Neural cell (in vitro differentiated cells): ENCODE results near the gene PCDHGA5.

Experiments used
- POLR2AphosphoS5 ChIP-seq: IDR thresholded peaks from 2 replicates; pipeline ENCODE4 v1.6.1; 2012
- RAD21 ChIP-seq: fragments of 450-650 bp; conservative IDR thresholded peaks from 2 replicates; pipeline ENCODE4 v1.6.1; 2014; ENCODE audit warnings: antibody characterized with exemption, mild to moderate bottlenecking, moderate library complexity

DNA sequence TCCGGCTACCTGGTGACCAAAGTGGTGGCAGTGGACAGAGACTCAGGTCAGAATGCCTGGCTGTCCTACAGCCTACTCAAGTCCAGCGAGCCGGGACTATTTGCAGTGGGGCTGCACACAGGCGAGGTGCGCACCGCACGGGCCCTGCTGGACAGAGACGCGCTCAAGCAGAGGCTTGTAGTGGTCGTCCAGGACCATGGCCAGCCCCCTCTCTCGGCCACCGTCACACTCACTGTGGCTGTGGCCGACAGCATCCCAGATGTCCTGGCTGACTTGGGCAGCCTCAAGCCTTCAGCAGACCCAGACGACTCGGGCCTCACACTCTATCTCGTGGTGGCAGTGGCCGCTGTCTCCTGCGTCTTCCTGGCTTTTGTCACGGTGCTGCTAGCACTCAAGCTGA is 7.0 kb upstream of the PCDHGA5 start:
- TF ChIP-seq POLR2AphosphoS5 (no peak), RAD21 (no peak)
